IPS-NIHi7 (cell line): ENCODE measurements around the gene IRF2BP1.

ENCODE experiments used
- DNase-seq: peaks from one replicate; pipeline ENCODE4 v3.0.0; 2012; ENCODE audit warnings: mixed read lengths; ENCODE audit errors: extremely low spot score

IRF2BP1 gene

GRCh38 chr19:45885556-45886426 lies at the start of gene IRF2BP1:
TSS of gene IRF2BP1 (minus strand) at chr19:45886141. CDS start at chr19:45885774, 367 bp downstream.
- peak; percentile 79 for DNase-seq

GRCh38 chr19:45935267-45935666 lies 49.3 kb upstream of the IRF2BP1 start:
- no peak for DNase-seq

GRCh38 chr19:45934551-45935230 lies 48.8 kb upstream of the IRF2BP1 start:
- DNase-seq, result no peak

GRCh38 chr19:45933759-45934158 lies 47.8 kb upstream of the IRF2BP1 start:
- no peak for DNase-seq

- no peak for DNase-seq
These were observed 45.1 kb upstream of the IRF2BP1 start for GRCh38 chr19:45931055-45931454.

- DNase-seq, result no peak
These were observed 43.3 kb upstream of the IRF2BP1 start for GRCh38 chr19:45929247-45929646.

- peak; percentile 98 for DNase-seq
These were observed 41.8 kb upstream of the IRF2BP1 start for GRCh38 chr19:45927565-45928261.

- no peak for DNase-seq
These were observed 39.0 kb upstream of the IRF2BP1 start for GRCh38 chr19:45924891-45925447.

- DNase-seq, result peak; percentile 75
These were observed 36.3 kb upstream of the IRF2BP1 start for GRCh38 chr19:45922281-45922680.

GRCh38 chr19:45920458-45920857 lies 34.5 kb upstream of the IRF2BP1 start:
- DNase-seq, result no peak

- no peak for DNase-seq
These were observed 33.7 kb upstream of the IRF2BP1 start for GRCh38 chr19:45919678-45920077.

GRCh38 chr19:45918721-45919120 lies 32.8 kb upstream of the IRF2BP1 start:
- no peak for DNase-seq

GRCh38 chr19:45917421-45918091 lies 31.6 kb upstream of the IRF2BP1 start:
- DNase-seq, result no peak

- peak; percentile 92 for DNase-seq
These were observed 28.2 kb upstream of the IRF2BP1 start, which contains the start of gene NANOS2 for GRCh38 chr19:45913874-45914830. TSS of gene NANOS2 (minus strand) at chr19:45914778. CDS start at chr19:45914693, 85 bp downstream.

GRCh38 chr19:45911291-45911690 lies 25.4 kb upstream of the IRF2BP1 start:
- no peak for DNase-seq

- DNase-seq, result no peak
These were observed 23.0 kb upstream of the IRF2BP1 start for GRCh38 chr19:45908956-45909355.

- no peak for DNase-seq
These were observed 20.3 kb upstream of the IRF2BP1 start for GRCh38 chr19:45906221-45906620.

GRCh38 chr19:45905011-45905410 lies 19.1 kb upstream of the IRF2BP1 start:
- DNase-seq, result no peak

- peak; percentile 100 for DNase-seq
These were observed 17.0 kb upstream of the IRF2BP1 start for GRCh38 chr19:45902651-45903625.
